D721Med (cell line): ENCODE data around the gene FTH1.

Experiments used
- DNase-seq: peaks from one replicate; pipeline ENCODE4 v3.0.0; 2011; ENCODE audit warnings: low spot score; ENCODE audit not compliant: insufficient read length
- FAIRE-seq: peaks from 2 replicates; lab custom pipeline; 2011; peaks lifted over from hg19 to GRCh38; lab: Jason Lieb, UNC
- CTCF ChIP-seq: IDR thresholded peaks from 2 replicates; pipeline ENCODE4 v1.5.1; 2012; ENCODE audit warnings: mild to moderate bottlenecking, control low read depth; ENCODE audit not compliant: insufficient read depth; ENCODE audit errors: missing control alignments

FTH1 gene

DNA sequence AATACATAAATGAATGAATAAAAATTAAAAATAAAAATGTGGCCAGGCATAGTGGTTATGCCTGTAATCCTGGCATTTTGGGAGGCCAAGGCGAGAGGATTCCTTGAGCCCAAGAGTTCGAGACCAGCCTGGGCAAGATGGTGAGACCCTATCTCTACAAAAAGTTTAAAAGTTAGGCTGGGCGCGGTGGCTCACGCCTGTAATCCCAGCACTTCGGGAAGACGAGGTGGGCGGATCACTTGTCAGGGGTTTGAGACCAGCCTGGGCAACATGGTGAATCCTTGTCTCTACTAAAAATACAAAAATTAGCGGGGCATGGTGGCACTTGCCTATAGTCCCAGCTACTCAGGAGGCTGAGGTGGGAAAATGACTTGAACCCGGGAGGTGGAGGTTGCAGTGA lies 27.0 kb downstream of the FTH1 start:
- DNase-seq = no peak
- TF ChIP-seq CTCF = no peak
- no peak for FAIRE-seq

- FAIRE-seq = no peak
- DNase-seq = no peak
- no peak for TF ChIP-seq CTCF
Measured at GRCh38 chr11:61935861-61936260, 31.6 kb downstream of the FTH1 start.

DNA sequence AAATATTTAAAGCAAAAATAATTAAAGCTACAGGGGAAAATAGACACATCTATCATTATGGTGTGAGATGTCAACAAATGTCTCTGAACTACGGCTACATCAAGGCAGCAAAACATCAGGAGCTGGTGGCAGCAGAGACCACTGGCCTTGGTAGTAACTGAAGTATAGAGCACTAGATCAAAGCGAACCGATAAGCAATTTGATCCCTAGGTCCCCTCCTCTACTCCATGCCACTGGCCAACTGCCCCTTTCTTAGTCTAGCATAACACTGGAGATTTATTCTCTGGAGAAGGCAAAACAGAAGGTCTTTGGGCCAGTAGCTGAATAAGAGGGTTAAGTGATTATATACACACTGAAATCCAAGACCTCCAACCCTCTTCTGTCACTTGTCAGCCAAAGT lies 36.5 kb downstream of the FTH1 start:
- no peak for FAIRE-seq
- no peak for TF ChIP-seq CTCF
- DNase-seq = no peak

DNA sequence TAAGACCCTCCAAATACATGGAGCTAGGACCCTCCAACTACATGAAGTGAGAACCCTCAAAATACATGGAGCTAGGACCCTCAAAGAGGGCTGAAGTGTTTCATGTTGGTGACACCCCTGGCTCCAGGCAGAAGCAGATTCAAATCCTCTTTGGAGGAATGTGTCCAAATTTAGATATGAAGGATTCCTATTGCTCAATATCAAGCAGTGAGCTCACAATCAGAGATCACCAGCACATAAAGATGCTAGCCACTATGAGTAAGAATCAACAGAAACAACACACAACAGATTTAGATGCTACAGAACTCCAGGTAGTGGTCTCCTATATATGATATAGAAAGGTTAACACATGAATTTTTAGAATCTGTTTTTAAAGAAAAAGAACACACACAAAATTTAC lies 38.8 kb downstream of the FTH1 start:
- DNase-seq (no peak), FAIRE-seq (no peak)
- no peak for TF ChIP-seq CTCF

- TF ChIP-seq CTCF = no peak
- no peak for FAIRE-seq
Measured at GRCh38 chr11:61927501-61927900, 39.9 kb downstream of the FTH1 start.

DNA sequence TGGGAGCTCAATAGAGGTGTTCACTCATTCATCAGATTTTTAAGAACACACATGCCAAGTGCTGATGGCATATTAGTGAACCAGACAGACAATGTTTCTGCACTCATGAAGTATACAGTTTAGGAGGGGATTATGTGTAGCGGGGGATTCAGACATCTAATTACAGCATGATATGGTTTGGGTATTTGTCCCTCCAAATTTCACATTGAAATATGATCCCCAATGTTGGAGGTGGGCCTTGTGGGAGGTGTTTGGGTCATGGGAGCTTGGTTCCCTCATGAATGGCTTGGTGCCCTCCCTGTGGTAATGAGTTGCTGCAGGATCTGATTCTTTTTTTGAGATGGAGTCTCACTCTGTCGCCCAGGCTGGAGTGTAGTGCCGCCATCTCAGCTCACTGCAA lies 41.2 kb downstream of the FTH1 start:
- FAIRE-seq (no peak), DNase-seq (no peak)
- no peak for TF ChIP-seq CTCF

More at GRCh38 chr11:61927501-61927900, 39.9 kb downstream of the FTH1 start:
- no peak for DNase-seq

DNA sequence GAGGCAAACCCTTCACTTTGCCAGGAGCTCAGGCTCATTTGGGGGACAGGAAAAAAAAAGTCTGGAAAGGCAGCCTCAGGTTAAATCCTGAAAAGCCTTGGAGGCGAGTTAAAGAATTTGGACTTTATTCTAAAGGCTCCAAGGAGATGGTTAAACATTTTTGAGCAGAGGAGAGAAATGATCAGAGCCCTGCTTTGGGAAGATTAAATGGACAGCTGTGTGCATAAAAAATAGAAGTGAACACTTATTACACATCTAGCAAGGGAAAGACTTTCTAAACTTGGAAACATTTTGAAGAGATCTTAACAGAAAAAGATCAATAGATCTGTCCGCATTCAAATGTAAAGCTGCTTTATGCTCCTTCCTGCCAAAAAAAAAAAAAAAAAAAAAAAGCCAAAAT lies 41.7 kb downstream of the FTH1 start:
- TF ChIP-seq CTCF = no peak
- DNase-seq (no peak), FAIRE-seq (no peak)
